ENCODE results near the gene GIGYF2. TPM values are rescaled to one million over a fixed set of nuclear protein-coding genes. Genes with fewer than 3 reads are reported as not detected.
A peak's percentile ranks its signal among the peaks of the same experiment; 100 is the strongest.

The GIGYF2 gene
- polyA plus RNA-seq, 1 experiment: 34.6 TPM

DNA sequence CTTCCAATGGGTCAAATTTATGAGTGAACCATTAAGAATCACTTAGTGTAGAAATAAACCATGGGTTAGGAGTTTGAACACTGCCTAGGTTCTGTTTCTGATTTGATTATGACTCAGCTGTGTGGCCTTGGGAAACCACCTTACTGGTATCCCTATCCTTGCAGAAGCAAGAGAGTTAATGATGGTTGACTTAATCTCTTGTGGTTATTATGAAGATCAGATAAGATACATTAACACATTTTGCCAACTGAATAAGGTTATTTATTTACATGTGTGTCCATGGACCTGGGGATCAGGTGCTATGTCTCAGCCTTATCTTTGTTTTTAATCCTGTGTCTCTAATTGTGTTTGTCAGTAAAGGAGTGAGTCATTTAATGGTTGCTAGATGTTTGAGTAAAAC, 84.6 kb downstream of the GIGYF2 start:
- no peak for TF ChIP-seq CTCF (IDR thresholded peaks at IDR 0.05; ENCODE audit: low read depth, low read length)
- Histone ChIP-seq H3K9me3 (ENCODE audit: control insufficient read depth, insufficient read depth, low read length) (no peaks in the 10 kb centered on the region), H3K4me3 (ENCODE audit: low read depth, low read length) (no peak overlapping the region), H3K27ac (ENCODE audit: low read depth, low read length) (no peak overlapping the region), H3K27me3 (ENCODE audit: control insufficient read depth, insufficient read depth, low read length) (no peaks in the 10 kb centered on the region)
- peak; percentile 26 for DNase-seq (ENCODE audit: low read depth, low spot score)
- CTCF ChIA-PET: interaction anchor here (0.6 kb wide), 1 partner anchor 21 kb away, joined by 3 read pairs; no protein-coding TSS in a partner anchor
- POLR2A ChIA-PET: no interaction called here

- H3K4me3 ChIP-seq (ENCODE audit: low read depth, low read length): no peak overlapping the region
- no peaks in the 10 kb centered on the region for H3K27me3 ChIP-seq (ENCODE audit: control insufficient read depth, insufficient read depth, low read length)
- H3K9me3 ChIP-seq (ENCODE audit: control insufficient read depth, insufficient read depth, low read length): no peaks in the 10 kb centered on the region
- H3K27ac ChIP-seq (ENCODE audit: low read depth, low read length): no peak overlapping the region
- TF ChIP-seq CTCF (IDR thresholded peaks at IDR 0.05; ENCODE audit: low read depth, low read length): no peak
- DNase-seq (ENCODE audit: low read depth, low spot score): no peak
- CTCF ChIA-PET: no interaction called here
- POLR2A ChIA-PET: no interaction called here
Measured at GRCh38 chr2:232783278-232783677, 86.1 kb downstream of the GIGYF2 start.

DNA sequence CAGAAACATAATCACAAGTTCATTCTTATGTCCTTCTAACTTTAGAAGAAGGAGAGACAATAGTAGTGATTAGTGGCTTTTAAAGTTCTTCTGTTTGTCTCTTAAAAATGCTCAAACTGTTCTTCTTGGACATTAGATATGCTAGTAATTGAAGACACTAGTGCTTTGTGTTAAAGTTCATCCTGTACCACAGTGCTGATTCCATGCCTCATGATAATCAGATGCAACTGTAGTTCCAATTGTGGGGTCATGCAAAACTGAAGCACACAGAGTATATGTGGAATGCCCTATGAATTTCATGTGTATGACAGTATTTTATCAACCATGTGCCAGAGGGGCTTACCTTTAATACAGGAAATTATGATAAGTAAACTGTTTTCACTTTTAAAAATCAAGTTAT, 90.7 kb downstream of the GIGYF2 start:
- ChIA-PET CTCF (no interaction called here), POLR2A (no interaction called here)
- no peak for DNase-seq (ENCODE audit: low read depth, low spot score)
- H3K27ac ChIP-seq (ENCODE audit: low read depth, low read length): no peak overlapping the region
- no peaks in the 10 kb centered on the region for H3K9me3 ChIP-seq (ENCODE audit: control insufficient read depth, insufficient read depth, low read length)
- no peak overlapping the region for H3K4me3 ChIP-seq (ENCODE audit: low read depth, low read length)
- no peak for TF ChIP-seq CTCF (IDR thresholded peaks at IDR 0.05; ENCODE audit: low read depth, low read length)
- H3K27me3 ChIP-seq (ENCODE audit: control insufficient read depth, insufficient read depth, low read length): no peaks in the 10 kb centered on the region

DNA sequence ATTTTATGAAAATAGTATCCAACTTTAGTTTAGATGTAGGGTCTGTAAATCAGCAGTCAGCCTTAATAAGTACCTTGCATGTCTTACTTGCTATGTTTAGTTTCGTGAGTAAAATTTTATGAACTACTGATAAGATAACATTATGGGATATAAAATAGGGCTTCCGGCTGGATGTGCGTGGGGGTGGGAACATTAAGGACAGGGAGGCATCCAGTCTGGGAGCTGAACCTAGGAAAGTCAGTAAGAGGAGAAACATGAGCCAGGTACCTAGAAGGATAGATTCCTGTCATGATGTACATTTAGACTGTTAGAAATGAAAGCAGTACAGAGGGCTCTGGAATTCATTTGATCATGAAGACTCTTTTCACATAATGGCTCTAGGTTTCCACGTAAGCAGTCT, 92.0 kb downstream of the GIGYF2 start:
- no peak for DNase-seq (ENCODE audit: low read depth, low spot score)
- POLR2A ChIA-PET: no interaction called here
- no peak for TF ChIP-seq CTCF (IDR thresholded peaks at IDR 0.05; ENCODE audit: low read depth, low read length)

DNA sequence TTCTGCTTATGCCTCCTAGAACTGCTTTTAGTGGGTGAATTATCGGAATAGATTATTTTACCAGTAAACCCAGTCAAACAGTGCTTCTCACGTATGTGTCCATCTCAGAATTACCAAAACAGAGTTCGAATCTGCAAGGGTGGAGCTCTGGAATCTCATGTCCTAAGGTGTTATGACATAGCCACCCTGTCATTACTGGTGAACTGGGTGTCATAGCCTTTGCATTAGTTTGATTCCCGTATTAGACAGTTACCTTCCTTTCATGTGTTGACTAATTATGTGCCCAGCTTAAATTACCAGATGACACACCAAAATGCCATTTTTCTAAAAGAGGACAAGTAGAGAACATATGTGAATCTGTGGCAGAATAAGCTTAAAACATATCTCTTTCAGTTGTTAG, 94.4 kb downstream of the GIGYF2 start:
- TF ChIP-seq CTCF (IDR thresholded peaks at IDR 0.05; ENCODE audit: low read depth, low read length): no peak
- Histone ChIP-seq H3K27ac (ENCODE audit: low read depth, low read length) (no peak overlapping the region), H3K27me3 (ENCODE audit: control insufficient read depth, insufficient read depth, low read length) (no peaks in the 10 kb centered on the region), H3K9me3 (ENCODE audit: control insufficient read depth, insufficient read depth, low read length) (no peaks in the 10 kb centered on the region), H3K4me3 (ENCODE audit: low read depth, low read length) (no peak overlapping the region)
- ChIA-PET POLR2A (no interaction called here), CTCF (no interaction called here)
- no peak for DNase-seq (ENCODE audit: low read depth, low spot score)

More for the DNA sequence above, 92.0 kb downstream of the GIGYF2 start:
- Histone ChIP-seq H3K9me3 (ENCODE audit: control insufficient read depth, insufficient read depth, low read length) (no peaks in the 10 kb centered on the region), H3K27me3 (ENCODE audit: control insufficient read depth, insufficient read depth, low read length) (no peaks in the 10 kb centered on the region), H3K4me3 (ENCODE audit: low read depth, low read length) (no peak overlapping the region), H3K27ac (ENCODE audit: low read depth, low read length) (no peak overlapping the region)
- CTCF ChIA-PET: no interaction called here

All from AG04450 (cell line).